Lower leg skin (tissue), 3 donors: ENCODE measurements around the gene CUEDC2.

Experiments used
- POLR2A ChIP-seq, 2 donors: fragments of 450-650 bp; IDR thresholded peaks; one replicate each; pipeline ENCODE4 v1.6.1; 2016 to 2017; ENCODE audit warnings: antibody characterized with exemption in 2 of 2, mild to moderate bottlenecking in 1 of 2, moderate library complexity in 1 of 2
- TF ChIP-seq, protein P1 (sequence below), 3 donors: fragments of 450-650 bp; IDR thresholded peaks; one replicate each; pipeline ENCODE4 v1.5.1; 2016; ENCODE audit warnings: antibody characterized with exemption in 3 of 3, mild to moderate bottlenecking in 3 of 3, moderate library complexity in 2 of 3

DNA sequence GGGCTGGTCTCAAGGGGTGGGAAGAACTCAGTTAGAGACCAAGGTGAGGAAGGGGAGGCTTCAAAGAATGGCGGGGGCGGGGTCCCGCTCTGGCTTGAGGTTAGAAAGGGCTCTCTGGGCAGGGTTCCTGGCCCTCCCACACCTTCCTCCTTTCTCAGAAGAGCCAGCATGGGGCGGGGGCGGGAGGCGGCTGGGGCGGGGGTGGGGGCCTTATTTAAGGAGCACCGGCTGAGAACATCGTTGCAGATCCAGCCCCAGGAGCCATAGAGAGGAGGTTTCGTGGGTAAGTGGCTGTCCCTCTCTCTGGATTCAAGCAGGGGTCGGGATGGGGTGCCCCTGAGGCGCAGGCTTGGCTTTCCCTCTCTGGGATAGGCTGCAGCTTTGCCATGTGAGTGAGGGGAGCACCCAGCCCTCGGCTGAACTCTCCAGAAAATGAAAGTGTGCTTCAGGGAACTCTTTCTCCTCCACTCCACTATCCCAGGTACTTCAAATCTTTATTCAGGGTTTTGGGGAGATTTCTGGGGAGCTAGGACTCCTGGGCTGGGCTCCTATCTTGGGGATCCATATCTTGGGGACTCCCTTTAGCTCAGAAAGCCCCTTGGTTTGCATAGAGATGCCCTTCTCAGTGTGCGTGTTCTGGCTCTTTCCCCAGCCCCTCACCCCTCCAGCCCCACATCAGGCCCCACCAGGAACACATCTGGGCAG is 3.3 kb upstream of the CUEDC2 start:
- TF ChIP-seq, protein P1, sequence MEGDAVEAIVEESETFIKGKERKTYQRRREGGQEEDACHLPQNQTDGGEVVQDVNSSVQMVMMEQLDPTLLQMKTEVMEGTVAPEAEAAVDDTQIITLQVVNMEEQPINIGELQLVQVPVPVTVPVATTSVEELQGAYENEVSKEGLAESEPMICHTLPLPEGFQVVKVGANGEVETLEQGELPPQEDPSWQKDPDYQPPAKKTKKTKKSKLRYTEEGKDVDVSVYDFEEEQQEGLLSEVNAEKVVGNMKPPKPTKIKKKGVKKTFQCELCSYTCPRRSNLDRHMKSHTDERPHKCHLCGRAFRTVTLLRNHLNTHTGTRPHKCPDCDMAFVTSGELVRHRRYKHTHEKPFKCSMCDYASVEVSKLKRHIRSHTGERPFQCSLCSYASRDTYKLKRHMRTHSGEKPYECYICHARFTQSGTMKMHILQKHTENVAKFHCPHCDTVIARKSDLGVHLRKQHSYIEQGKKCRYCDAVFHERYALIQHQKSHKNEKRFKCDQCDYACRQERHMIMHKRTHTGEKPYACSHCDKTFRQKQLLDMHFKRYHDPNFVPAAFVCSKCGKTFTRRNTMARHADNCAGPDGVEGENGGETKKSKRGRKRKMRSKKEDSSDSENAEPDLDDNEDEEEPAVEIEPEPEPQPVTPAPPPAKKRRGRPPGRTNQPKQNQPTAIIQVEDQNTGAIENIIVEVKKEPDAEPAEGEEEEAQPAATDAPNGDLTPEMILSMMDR (IDR thresholded peaks at IDR 0.05) = no peak
- no peak for TF ChIP-seq POLR2A (IDR thresholded peaks at IDR 0.05)
